Measurements from ENCODE around the gene SEMA4F. TPM values are rescaled to one million over a fixed set of nuclear protein-coding genes. Genes with fewer than 3 reads are reported as not detected.

The SEMA4F gene
- total RNA-seq, 4 donors from 2014 or later = 1.6 to 6.5 (median 3.3) TPM

DNA sequence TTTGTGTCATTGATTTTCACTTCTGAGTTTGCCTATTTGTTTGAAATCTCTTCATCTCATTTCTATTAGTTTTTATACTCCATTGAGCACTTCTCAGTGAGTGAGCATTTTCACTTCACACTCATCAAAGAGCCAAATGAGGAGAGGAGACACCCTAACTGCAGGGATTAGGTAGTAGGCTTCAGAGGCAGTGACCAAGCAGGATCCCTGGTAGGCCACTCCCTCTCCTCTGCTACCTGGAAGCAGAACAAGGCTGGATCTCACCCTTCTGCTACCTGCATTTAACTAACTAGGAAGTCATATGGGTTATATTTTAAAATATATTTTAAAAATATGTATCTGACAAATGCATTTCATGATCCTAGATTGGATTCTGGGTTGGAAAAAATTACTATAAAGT is 52.7 kb downstream of the SEMA4F start:
- H3K36me3 ChIP-seq = no peaks in the 10 kb centered on the region
- no peaks in the 10 kb centered on the region for H3K9me3 ChIP-seq
- no peaks in the 10 kb centered on the region for H3K27me3 ChIP-seq
- no peak overlapping the region for H3K4me3 ChIP-seq
- TF ChIP-seq, protein P1, sequence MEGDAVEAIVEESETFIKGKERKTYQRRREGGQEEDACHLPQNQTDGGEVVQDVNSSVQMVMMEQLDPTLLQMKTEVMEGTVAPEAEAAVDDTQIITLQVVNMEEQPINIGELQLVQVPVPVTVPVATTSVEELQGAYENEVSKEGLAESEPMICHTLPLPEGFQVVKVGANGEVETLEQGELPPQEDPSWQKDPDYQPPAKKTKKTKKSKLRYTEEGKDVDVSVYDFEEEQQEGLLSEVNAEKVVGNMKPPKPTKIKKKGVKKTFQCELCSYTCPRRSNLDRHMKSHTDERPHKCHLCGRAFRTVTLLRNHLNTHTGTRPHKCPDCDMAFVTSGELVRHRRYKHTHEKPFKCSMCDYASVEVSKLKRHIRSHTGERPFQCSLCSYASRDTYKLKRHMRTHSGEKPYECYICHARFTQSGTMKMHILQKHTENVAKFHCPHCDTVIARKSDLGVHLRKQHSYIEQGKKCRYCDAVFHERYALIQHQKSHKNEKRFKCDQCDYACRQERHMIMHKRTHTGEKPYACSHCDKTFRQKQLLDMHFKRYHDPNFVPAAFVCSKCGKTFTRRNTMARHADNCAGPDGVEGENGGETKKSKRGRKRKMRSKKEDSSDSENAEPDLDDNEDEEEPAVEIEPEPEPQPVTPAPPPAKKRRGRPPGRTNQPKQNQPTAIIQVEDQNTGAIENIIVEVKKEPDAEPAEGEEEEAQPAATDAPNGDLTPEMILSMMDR (IDR thresholded peaks at IDR 0.05) = no peak
- TF ChIP-seq POLR2A (IDR thresholded peaks at IDR 0.05) = no peak
- no peak overlapping the region for H3K27ac ChIP-seq
- no peaks in the 10 kb centered on the region for H3K4me1 ChIP-seq
- DNase-seq = no peak

DNA sequence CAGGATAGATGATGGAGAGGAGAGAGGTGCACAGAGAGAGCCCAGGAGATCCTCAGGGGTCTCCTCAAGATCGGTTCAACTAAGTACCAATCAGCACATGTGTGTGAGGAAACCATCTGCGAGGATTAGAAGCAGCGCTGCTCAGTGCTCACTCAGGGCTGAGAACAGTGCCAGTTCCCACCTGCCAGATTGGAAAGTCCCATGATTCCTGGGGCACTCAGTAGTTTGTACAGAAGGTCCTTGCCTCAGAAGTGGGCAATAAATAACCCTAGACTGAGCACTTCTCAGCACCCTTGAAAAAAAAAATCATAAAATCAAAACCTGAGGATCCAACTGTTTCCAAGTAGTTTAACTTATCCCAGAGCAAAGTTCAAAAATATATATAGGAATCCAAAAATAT is 53.8 kb downstream of the SEMA4F start:
- H3K4me1 ChIP-seq = no peaks in the 10 kb centered on the region
- H3K27ac ChIP-seq = no peak overlapping the region
- no peaks in the 10 kb centered on the region for H3K36me3 ChIP-seq
- no peak for TF ChIP-seq POLR2A (IDR thresholded peaks at IDR 0.05)
- TF ChIP-seq, protein P1 (IDR thresholded peaks at IDR 0.05) = no peak
- no peaks in the 10 kb centered on the region for H3K27me3 ChIP-seq
- DNase-seq = no peak
- H3K4me3 ChIP-seq = no peak overlapping the region
- no peaks in the 10 kb centered on the region for H3K9me3 ChIP-seq

DNA sequence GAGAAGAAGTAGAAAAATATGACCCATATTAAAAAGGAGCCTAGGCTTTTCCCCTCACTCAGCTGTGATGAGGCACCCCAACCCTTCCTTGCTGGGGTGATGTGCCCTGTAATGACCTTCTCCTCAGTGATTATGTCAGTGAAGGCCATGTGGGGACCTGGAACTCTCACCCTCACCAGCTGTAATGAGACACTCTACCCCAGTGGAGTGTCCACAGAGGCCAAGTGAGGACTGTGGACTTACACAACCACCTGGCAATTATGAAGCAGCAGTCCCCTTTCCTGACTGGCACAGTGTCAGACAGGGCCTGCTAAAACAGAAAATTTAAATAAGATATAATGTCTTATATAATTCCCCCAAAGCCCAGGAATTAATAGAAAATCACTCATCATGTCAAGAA is 54.2 kb downstream of the SEMA4F start:
- TF ChIP-seq, protein P1 (IDR thresholded peaks at IDR 0.05) = no peak
- no peak for TF ChIP-seq POLR2A (IDR thresholded peaks at IDR 0.05)
- Histone ChIP-seq H3K27ac (no peak overlapping the region), H3K27me3 (no peaks in the 10 kb centered on the region), H3K4me1 (no peaks in the 10 kb centered on the region), H3K9me3 (no peaks in the 10 kb centered on the region), H3K36me3 (no peaks in the 10 kb centered on the region), H3K4me3 (no peak overlapping the region)
- DNase-seq = no peak

DNA sequence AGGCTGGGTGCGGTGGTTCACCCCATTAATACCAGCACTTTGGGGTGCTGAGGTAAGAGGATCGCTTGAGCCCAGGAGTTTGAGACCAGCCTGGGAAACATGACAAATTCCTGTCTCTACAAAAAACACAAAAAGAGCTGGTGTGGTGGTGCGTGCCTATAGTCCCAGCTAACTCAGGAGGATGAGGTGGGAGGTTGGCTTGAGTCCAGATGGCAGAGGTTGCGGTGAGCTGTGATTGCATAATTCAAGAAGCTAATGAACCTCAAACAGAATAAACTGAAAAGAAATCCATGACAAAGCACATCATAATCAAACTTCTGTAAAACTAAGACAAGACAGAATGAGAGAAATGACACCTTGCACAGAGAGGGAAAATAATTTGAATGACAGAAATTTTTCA is 54.8 kb downstream of the SEMA4F start:
- no peak overlapping the region for H3K27ac ChIP-seq

DNA sequence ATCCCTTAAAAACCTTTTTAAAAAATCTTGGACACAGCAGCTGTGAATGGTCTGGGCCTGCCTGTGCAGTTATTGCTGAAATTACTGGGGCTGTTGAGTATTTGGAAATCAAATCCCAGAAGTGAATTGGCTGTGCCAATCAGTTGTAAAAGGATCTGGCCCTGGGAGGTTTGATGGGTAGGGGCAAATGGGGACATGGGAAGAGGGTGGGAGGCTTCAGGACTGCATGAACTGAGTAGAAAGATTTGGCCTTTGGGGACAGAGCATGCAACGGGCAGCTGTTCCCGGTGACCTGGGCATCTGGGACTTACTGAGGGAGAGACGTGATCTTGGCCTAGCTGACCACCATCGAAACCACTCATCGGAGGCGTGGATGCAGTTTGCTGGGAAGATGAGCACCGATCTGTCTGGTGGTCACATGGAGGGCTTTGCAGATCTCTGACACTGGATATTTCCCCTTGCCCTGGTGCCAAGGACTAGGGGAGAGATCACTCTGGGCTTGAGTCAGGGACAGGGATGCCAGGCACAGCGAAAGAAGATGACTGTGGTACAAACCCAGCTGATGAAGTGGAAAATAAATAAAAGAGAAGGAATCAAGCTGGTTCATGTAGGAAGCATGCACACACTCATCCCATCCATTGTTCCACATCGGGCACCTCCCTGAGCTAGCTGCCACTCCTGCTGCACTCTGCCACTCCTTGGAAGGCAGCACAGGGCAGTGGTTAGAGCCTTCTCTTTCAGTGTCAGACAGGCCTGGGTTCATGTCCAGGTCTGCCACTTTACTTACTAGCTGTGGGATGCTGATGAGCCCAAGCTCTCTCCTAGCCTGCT is 58.4 kb downstream of the SEMA4F start:
- H3K4me1 ChIP-seq = peaks cover 0 to 6% (median 2%) of the 10 kb centered on the region in 4 donors
- TF ChIP-seq POLR2A (IDR thresholded peaks at IDR 0.05) = no peak
- TF ChIP-seq, protein P1 (IDR thresholded peaks at IDR 0.05) = no peak
- no peaks in the 10 kb centered on the region for H3K9me3 ChIP-seq
- H3K36me3 ChIP-seq = no peaks in the 10 kb centered on the region
- H3K4me3 ChIP-seq = no peak overlapping the region
- DNase-seq = no peak
- H3K27ac ChIP-seq = no peak overlapping the region
- H3K27me3 ChIP-seq = no peaks in the 10 kb centered on the region

More for the DNA sequence above, 54.8 kb downstream of the SEMA4F start:
- Histone ChIP-seq H3K4me3 (no peak overlapping the region), H3K9me3 (no peaks in the 10 kb centered on the region), H3K36me3 (no peaks in the 10 kb centered on the region), H3K27me3 (no peaks in the 10 kb centered on the region), H3K4me1 (no peaks in the 10 kb centered on the region)
- TF ChIP-seq POLR2A (IDR thresholded peaks at IDR 0.05) = no peak
- TF ChIP-seq, protein P1 (IDR thresholded peaks at IDR 0.05) = no peak
- no peak for DNase-seq

All from Peyer's patch (tissue), 4 donors.